ENCODE data around the gene RALY. TPM values are rescaled to one million over a fixed set of nuclear protein-coding genes. Genes with fewer than 3 reads are reported as not detected.

RALY gene
- polyA plus RNA-seq, 2 donors, result 90.6 to 118 TPM

DNA sequence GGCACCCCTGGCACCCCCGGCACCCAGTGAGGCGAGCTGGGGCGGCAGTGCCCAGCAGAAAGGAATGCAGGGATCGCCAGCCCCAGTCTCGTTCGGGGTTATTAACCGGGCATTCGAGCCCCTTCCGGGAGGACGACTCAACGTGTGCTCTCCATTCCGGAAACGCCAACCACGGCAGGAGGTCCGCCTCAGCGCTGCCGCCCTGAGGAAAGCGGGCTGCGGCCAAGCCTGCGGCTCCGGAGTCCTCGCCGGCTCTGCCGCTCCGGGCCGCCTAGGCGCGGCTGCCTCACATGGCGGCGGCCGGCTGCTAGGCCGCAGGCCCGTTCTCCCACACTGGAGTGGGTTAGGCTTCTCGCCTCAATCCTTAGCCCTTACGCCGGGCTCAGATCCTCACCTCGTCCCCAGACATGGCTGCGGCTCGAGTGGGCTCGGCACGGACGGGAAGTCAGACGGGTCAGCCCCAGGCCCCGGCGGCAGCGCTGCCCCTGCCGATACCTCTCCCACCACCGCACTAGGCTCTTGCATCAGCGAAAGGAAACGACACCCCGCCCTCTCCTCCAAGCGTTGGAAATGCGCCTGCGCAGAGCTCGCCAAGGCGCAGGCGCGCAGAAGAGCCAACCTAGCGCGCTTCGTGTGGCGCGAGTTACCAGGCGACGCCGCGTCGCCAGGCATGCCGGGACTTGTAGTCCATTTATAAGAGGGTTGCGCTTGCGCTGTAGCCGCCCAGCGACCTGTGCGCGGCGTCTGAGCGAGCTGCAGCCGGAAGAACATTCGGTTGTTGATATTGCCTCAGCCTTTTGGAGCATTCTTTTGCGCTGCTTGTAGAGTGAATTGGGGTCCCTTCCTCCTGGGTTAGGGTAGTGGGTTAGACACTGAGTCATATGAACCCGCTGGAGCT, 118.2 kb downstream of the RALY start, which contains the start of gene EIF2S2:
Gene EIF2S2, minus strand, starts transcription at position 542 of the 898 bp plus-strand sequence. Its CDS starts 133 bp downstream, at position 409.
- H3K27me3 ChIP-seq (ENCODE audit: control insufficient read depth in 1 of 2, insufficient read depth in 2 of 2, low read length in 2 of 2), result no peaks in the 10 kb centered on the region
- H3K4me1 ChIP-seq (ENCODE audit: control insufficient read depth in 2 of 2, insufficient read depth in 2 of 2, low read length in 1 of 2), result no peaks in the 10 kb centered on the region
- H3K36me3 ChIP-seq (ENCODE audit: control insufficient read depth in 2 of 2, insufficient read depth in 2 of 2, low read length in 1 of 2), result peaks cover 0 to 2% of the 10 kb centered on the region in 2 donors
- peak within 1 kb of the TSS; percentile 90 to 97 for H3K27ac ChIP-seq (ENCODE audit: low read depth in 2 of 2, low read length in 1 of 2)
- peak within 1 kb of the TSS; percentile 93 to 99 for H3K4me3 ChIP-seq (ENCODE audit: low read depth in 1 of 2, low read length in 2 of 2)
- H3K9me3 ChIP-seq (ENCODE audit: control insufficient read depth in 2 of 2, insufficient read depth in 1 of 2, low read depth in 1 of 2, low read length in 1 of 2), result no peaks in the 10 kb centered on the region
- WGBS, 2 donors, result 0 to 1% methylated on average over 80 to 81 of the region's 81 CpGs

DNA sequence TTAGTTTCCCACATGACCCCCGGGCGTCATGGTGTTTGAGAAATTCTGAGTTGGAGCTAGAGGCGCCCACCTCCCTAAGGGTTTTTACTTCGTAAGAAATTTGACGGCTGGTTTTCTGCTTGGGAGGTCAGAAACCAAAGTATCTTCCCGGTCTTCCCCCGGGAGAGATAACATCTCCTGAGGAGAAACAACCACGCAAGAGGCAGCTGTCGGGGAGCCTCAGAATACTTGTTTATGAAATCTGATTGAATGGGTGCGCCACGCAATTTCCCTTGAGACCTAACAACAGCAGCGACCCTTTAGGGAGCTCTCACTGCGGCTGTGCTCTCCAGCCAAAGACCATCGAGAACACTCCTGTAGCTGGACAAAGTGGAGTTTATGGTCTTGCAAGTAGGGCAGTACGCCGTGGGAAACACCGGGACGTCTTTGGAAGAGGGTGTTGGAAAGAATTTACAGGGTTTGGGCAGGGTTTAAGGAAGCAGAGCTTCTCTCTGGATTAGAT, 118.9 kb downstream of the RALY start:
- Histone ChIP-seq H3K27me3 (ENCODE audit: control insufficient read depth in 1 of 2, insufficient read depth in 2 of 2, low read length in 2 of 2) (no peaks in the 10 kb centered on the region), H3K27ac (ENCODE audit: low read depth in 2 of 2, low read length in 1 of 2) (peak overlapping the region; percentile 90 to 91), H3K36me3 (ENCODE audit: control insufficient read depth in 2 of 2, insufficient read depth in 2 of 2, low read length in 1 of 2) (no peaks in the 10 kb centered on the region), H3K4me1 (ENCODE audit: control insufficient read depth in 2 of 2, insufficient read depth in 2 of 2, low read length in 1 of 2) (no peaks in the 10 kb centered on the region), H3K9me3 (ENCODE audit: control insufficient read depth in 2 of 2, insufficient read depth in 1 of 2, low read depth in 1 of 2, low read length in 1 of 2) (no peaks in the 10 kb centered on the region), H3K4me3 (ENCODE audit: low read depth in 1 of 2, low read length in 2 of 2) (peak overlapping the region; percentile 45 to 55)
- WGBS, 2 donors, result 1 to 2% methylated on average over 18 of the region's 18 CpGs

DNA sequence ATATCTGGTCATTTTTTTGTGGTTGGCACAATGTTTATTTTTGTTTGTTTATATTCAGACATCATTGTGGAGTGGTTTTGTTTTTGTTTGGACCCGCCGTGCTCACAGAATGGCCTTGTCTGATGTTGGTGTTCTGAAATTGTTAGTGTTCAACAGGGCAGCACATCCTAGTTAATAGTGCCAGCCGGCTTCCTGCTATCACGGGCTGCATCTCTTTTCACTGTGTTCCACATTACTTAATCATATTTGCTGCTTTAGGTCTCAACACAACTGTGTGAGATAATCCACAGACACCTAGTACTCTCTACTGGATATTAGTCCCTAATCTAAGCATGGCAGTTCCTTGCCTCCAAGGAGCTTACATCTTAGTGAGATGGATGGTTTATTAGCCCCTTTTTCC, 121.1 kb downstream of the RALY start:
- Histone ChIP-seq H3K9me3 (ENCODE audit: control insufficient read depth in 2 of 2, insufficient read depth in 1 of 2, low read depth in 1 of 2, low read length in 1 of 2) (no peaks in the 10 kb centered on the region), H3K4me3 (ENCODE audit: low read depth in 1 of 2, low read length in 2 of 2) (no peak overlapping the region), H3K36me3 (ENCODE audit: control insufficient read depth in 2 of 2, insufficient read depth in 2 of 2, low read length in 1 of 2) (no peaks in the 10 kb centered on the region), H3K27ac (ENCODE audit: low read depth in 2 of 2, low read length in 1 of 2) (no peak overlapping the region), H3K27me3 (ENCODE audit: control insufficient read depth in 1 of 2, insufficient read depth in 2 of 2, low read length in 2 of 2) (no peaks in the 10 kb centered on the region), H3K4me1 (ENCODE audit: control insufficient read depth in 2 of 2, insufficient read depth in 2 of 2, low read length in 1 of 2) (no peaks in the 10 kb centered on the region)
- 80 to 84% methylated on average over 4 of the region's 4 CpGs for WGBS, 2 donors

GRCh38 chr20:34115232-34115631, 121.5 kb downstream of the RALY start:
- Histone ChIP-seq H3K9me3 (ENCODE audit: control insufficient read depth in 2 of 2, insufficient read depth in 1 of 2, low read depth in 1 of 2, low read length in 1 of 2) (no peaks in the 10 kb centered on the region), H3K36me3 (ENCODE audit: control insufficient read depth in 2 of 2, insufficient read depth in 2 of 2, low read length in 1 of 2) (no peaks in the 10 kb centered on the region), H3K27me3 (ENCODE audit: control insufficient read depth in 1 of 2, insufficient read depth in 2 of 2, low read length in 2 of 2) (no peaks in the 10 kb centered on the region), H3K27ac (ENCODE audit: low read depth in 2 of 2, low read length in 1 of 2) (no peak overlapping the region), H3K4me3 (ENCODE audit: low read depth in 1 of 2, low read length in 2 of 2) (no peak overlapping the region), H3K4me1 (ENCODE audit: control insufficient read depth in 2 of 2, insufficient read depth in 2 of 2, low read length in 1 of 2) (no peaks in the 10 kb centered on the region)

DNA sequence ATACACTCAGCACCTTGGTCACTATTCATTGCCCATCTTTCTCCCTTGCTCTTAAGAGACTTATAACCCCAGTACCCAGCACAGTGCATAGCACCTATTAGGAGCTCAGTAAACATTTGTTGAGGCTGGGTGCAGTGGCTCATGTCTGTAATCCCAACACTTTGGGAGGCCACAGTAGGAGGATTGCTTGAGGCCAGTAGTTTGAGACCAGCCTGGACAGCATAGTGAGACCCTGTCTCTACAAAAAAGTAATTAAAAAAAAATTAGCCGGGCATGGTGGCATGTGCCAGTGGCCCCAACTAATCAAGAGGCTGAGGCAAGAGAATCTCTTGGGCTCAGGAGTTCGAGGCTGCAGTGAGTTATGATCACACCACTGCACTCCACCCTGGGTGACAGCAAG, 126.5 kb downstream of the RALY start:
- H3K9me3 ChIP-seq (ENCODE audit: control insufficient read depth in 2 of 2, insufficient read depth in 1 of 2, low read depth in 1 of 2, low read length in 1 of 2), result no peaks in the 10 kb centered on the region
- no peaks in the 10 kb centered on the region for H3K36me3 ChIP-seq (ENCODE audit: control insufficient read depth in 2 of 2, insufficient read depth in 2 of 2, low read length in 1 of 2)
- no peak overlapping the region for H3K27ac ChIP-seq (ENCODE audit: low read depth in 2 of 2, low read length in 1 of 2)
- H3K27me3 ChIP-seq (ENCODE audit: control insufficient read depth in 1 of 2, insufficient read depth in 2 of 2, low read length in 2 of 2), result no peaks in the 10 kb centered on the region
- H3K4me3 ChIP-seq (ENCODE audit: low read depth in 1 of 2, low read length in 2 of 2), result no peak overlapping the region
- 85 to 87% methylated on average over 2 of the region's 2 CpGs for WGBS, 2 donors
- H3K4me1 ChIP-seq (ENCODE audit: control insufficient read depth in 2 of 2, insufficient read depth in 2 of 2, low read length in 1 of 2), result no peaks in the 10 kb centered on the region

GRCh38 chr20:34122274-34122980, 128.7 kb downstream of the RALY start:
- H3K4me3 ChIP-seq (ENCODE audit: low read depth in 1 of 2, low read length in 2 of 2), result no peak overlapping the region

DNA sequence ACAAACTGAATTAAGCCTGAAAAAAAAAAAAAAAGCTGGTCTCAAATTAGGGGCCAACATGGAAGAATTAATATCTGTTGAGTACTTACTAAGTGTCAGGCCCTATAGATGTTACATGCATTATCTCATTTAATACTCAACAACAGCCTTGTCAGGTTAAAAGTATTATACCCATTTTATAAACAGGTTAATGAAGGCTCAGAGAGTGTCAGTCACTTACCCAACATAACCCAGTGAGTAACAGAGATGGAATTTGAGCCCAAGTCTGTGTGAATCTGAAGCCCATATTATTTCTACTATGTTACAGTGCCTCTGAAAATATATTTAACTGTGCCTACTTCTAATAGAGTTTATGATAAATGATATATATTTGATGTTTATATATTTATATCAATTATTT, 129.6 kb downstream of the RALY start:
- no peak overlapping the region for H3K4me3 ChIP-seq (ENCODE audit: low read depth in 1 of 2, low read length in 2 of 2)
- no peaks in the 10 kb centered on the region for H3K36me3 ChIP-seq (ENCODE audit: control insufficient read depth in 2 of 2, insufficient read depth in 2 of 2, low read length in 1 of 2)
- H3K4me1 ChIP-seq (ENCODE audit: control insufficient read depth in 2 of 2, insufficient read depth in 2 of 2, low read length in 1 of 2), result no peaks in the 10 kb centered on the region

More at GRCh38 chr20:34122274-34122980, 128.7 kb downstream of the RALY start:
- Histone ChIP-seq H3K9me3 (ENCODE audit: control insufficient read depth in 2 of 2, insufficient read depth in 1 of 2, low read depth in 1 of 2, low read length in 1 of 2) (no peaks in the 10 kb centered on the region), H3K27me3 (ENCODE audit: control insufficient read depth in 1 of 2, insufficient read depth in 2 of 2, low read length in 2 of 2) (no peaks in the 10 kb centered on the region), H3K27ac (ENCODE audit: low read depth in 2 of 2, low read length in 1 of 2) (no peak overlapping the region), H3K4me1 (ENCODE audit: control insufficient read depth in 2 of 2, insufficient read depth in 2 of 2, low read length in 1 of 2) (no peaks in the 10 kb centered on the region), H3K36me3 (ENCODE audit: control insufficient read depth in 2 of 2, insufficient read depth in 2 of 2, low read length in 1 of 2) (no peaks in the 10 kb centered on the region)
- 94 to 95% methylated on average over 43 of the region's 43 CpGs for WGBS, 2 donors

GRCh38 chr20:34124469-34125249, 130.9 kb downstream of the RALY start:
- Histone ChIP-seq H3K9me3 (ENCODE audit: control insufficient read depth in 2 of 2, insufficient read depth in 1 of 2, low read depth in 1 of 2, low read length in 1 of 2) (no peaks in the 10 kb centered on the region), H3K4me1 (ENCODE audit: control insufficient read depth in 2 of 2, insufficient read depth in 2 of 2, low read length in 1 of 2) (no peaks in the 10 kb centered on the region), H3K36me3 (ENCODE audit: control insufficient read depth in 2 of 2, insufficient read depth in 2 of 2, low read length in 1 of 2) (no peaks in the 10 kb centered on the region), H3K4me3 (ENCODE audit: low read depth in 1 of 2, low read length in 2 of 2) (no peak overlapping the region), H3K27me3 (ENCODE audit: control insufficient read depth in 1 of 2, insufficient read depth in 2 of 2, low read length in 2 of 2) (no peaks in the 10 kb centered on the region), H3K27ac (ENCODE audit: low read depth in 2 of 2, low read length in 1 of 2) (no peak overlapping the region)
- WGBS, 2 donors, result 57 to 65% methylated on average over 2 of the region's 2 CpGs

More for the DNA sequence above, 129.6 kb downstream of the RALY start:
- Histone ChIP-seq H3K27me3 (ENCODE audit: control insufficient read depth in 1 of 2, insufficient read depth in 2 of 2, low read length in 2 of 2) (no peaks in the 10 kb centered on the region), H3K27ac (ENCODE audit: low read depth in 2 of 2, low read length in 1 of 2) (no peak overlapping the region), H3K9me3 (ENCODE audit: control insufficient read depth in 2 of 2, insufficient read depth in 1 of 2, low read depth in 1 of 2, low read length in 1 of 2) (no peaks in the 10 kb centered on the region)

DNA sequence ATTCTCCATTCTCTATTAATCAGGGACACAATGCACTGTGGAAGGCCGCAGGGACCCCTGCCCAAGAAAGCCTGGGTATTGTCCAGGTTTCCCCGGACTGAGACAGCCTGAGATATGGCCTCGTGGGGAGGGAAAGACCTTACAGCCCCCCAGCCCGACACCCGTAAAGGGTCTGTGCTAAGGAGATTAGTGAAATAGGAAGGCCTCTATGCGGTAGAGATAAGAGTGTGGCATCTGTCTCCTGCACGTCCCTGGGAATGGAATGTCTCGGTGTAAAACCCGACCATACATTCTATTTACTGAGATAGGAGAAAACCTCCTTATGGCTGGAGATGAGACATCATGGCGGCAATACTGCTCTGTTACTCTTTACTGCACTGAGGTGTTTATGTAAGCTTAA, 134.1 kb downstream of the RALY start:
- no peaks in the 10 kb centered on the region for H3K27me3 ChIP-seq (ENCODE audit: control insufficient read depth in 1 of 2, insufficient read depth in 2 of 2, low read length in 2 of 2)
- H3K9me3 ChIP-seq (ENCODE audit: control insufficient read depth in 2 of 2, insufficient read depth in 1 of 2, low read depth in 1 of 2, low read length in 1 of 2), result no peaks in the 10 kb centered on the region
- no peaks in the 10 kb centered on the region for H3K36me3 ChIP-seq (ENCODE audit: control insufficient read depth in 2 of 2, insufficient read depth in 2 of 2, low read length in 1 of 2)
- WGBS, 2 donors, result 86% methylated on average over 10 of the region's 10 CpGs
- no peak overlapping the region for H3K4me3 ChIP-seq (ENCODE audit: low read depth in 1 of 2, low read length in 2 of 2)
- H3K27ac ChIP-seq (ENCODE audit: low read depth in 2 of 2, low read length in 1 of 2), result no peak overlapping the region
- H3K4me1 ChIP-seq (ENCODE audit: control insufficient read depth in 2 of 2, insufficient read depth in 2 of 2, low read length in 1 of 2), result no peaks in the 10 kb centered on the region
